Caco-2 (cell line): ENCODE results near the gene RHOBTB1. TPM values are rescaled to one million over a fixed set of nuclear protein-coding genes. Genes with fewer than 3 reads are reported as not detected.

Experiments used
- BruUV-seq: library from RNA; stranded (reverse); fragments of 400-500 nt; replicated peaks from 2 replicates; lab custom pipeline; 2021; lab: Mats Ljungman, UMichigan
- CTCF ChIA-PET: fragments of 300-600 bp; sonication (Branson Sonifier 250); formaldehyde crosslinking; loops from one replicate; lab custom pipeline; 2022; ENCODE audit warnings: antibody characterized with exemption; lab: Charles Lee
- POLR2A ChIA-PET: fragments of 300-600 bp; sonication (Branson Sonifier 250); formaldehyde crosslinking; loops from one replicate; lab custom pipeline; 2022; ENCODE audit warnings: antibody characterized with exemption; lab: Charles Lee
- DNase-seq, 2 experiments: peaks; one replicate each; pipeline versions ENCODE4 v3.0.0 to v3.0.0-alpha.2; 2020 to 2022
- H3K27me3 ChIP-seq: replicated peaks from 2 replicates; pipeline ENCODE4 v1.6.0; 2011; ENCODE audit warnings: low read length; ENCODE audit not compliant: control insufficient read depth, insufficient read depth
- H3K36me3 ChIP-seq: 2 replicates; pipeline ENCODE4 v1.5.1; 2011; ENCODE audit warnings: low read length; ENCODE audit not compliant: control insufficient read depth, insufficient read depth
- H3K4me1 ChIP-seq: fragments of 250-450 bp; sonication (Bioruptor Pico); 2 replicates; pipeline ENCODE4 v1.5.1; 2020; ENCODE audit warnings: mild to moderate bottlenecking
- H3K4me3 ChIP-seq: 2 replicates; pipeline ENCODE4 v1.5.1; 2011; ENCODE audit warnings: low read depth, mild to moderate bottlenecking, control low read depth, low read length
- H3K9me3 ChIP-seq: fragments of 250-450 bp; sonication (Bioruptor Pico); 2 replicates; pipeline ENCODE4 v1.5.1; 2020; ENCODE audit warnings: mild to moderate bottlenecking, moderate library complexity
- H3K27ac Mint-ChIP-seq: one replicate; pipeline ENCODE4 v1.8.0; 2022; ENCODE audit warnings: mixed read lengths; ENCODE audit not compliant: unreplicated experiment
- H3K27me3 Mint-ChIP-seq: one replicate; pipeline ENCODE4 v1.8.0; 2022; ENCODE audit warnings: mixed read lengths; ENCODE audit not compliant: insufficient read depth, unreplicated experiment
- H3K36me3 Mint-ChIP-seq: one replicate; pipeline ENCODE4 v1.8.0; 2022; ENCODE audit warnings: mild to moderate bottlenecking, mixed read lengths; ENCODE audit not compliant: insufficient read depth, unreplicated experiment
- H3K4me1 Mint-ChIP-seq: one replicate; pipeline ENCODE4 v1.8.0; 2022; ENCODE audit warnings: low read depth, mixed read lengths; ENCODE audit not compliant: unreplicated experiment
- H3K4me3 Mint-ChIP-seq: one replicate; pipeline ENCODE4 v1.8.0; 2022; ENCODE audit warnings: mild to moderate bottlenecking, moderate library complexity, mixed read lengths; ENCODE audit not compliant: unreplicated experiment
- H3K9me3 Mint-ChIP-seq: one replicate; pipeline ENCODE4 v1.8.0; 2022; ENCODE audit warnings: mixed read lengths; ENCODE audit not compliant: unreplicated experiment
- intact Hi-C: fragments of 100-400 bp; cut with micrococcal nuclease; formaldehyde crosslinking; loops from one replicate; pipeline ENCODE4 v1.10.0; 2022; ENCODE audit not compliant: unreplicated experiment
- total RNA-seq: library from RNA; stranded (reverse); gene quantifications from 2 replicates; pipeline ENCODE4 v1.2.3, GENCODE V29; 2022
- TF ChIP-seq, protein P1 (sequence below), 2 experiments: fragments of 200-600 bp in 1 of 2; IDR thresholded peaks; 1 replicate in 1 of 2; 2 replicates in 1 of 2; pipeline versions ENCODE4 v1.5.1 to v1.8.0; 2011 to 2022; ENCODE audit warnings: antibody characterized with exemption in 1 of 2, control low read depth in 1 of 2, inconsistent platforms in 1 of 2, low read depth in 1 of 2, low read length in 1 of 2, mild to moderate bottlenecking in 1 of 2, moderate library complexity in 1 of 2; ENCODE audit not compliant: insufficient read depth in 1 of 2, severe bottlenecking in 1 of 2, unreplicated experiment in 1 of 2

RHOBTB1 gene
- total RNA-seq, 1 experiment from 2014 or later, result 19.9 TPM

DNA sequence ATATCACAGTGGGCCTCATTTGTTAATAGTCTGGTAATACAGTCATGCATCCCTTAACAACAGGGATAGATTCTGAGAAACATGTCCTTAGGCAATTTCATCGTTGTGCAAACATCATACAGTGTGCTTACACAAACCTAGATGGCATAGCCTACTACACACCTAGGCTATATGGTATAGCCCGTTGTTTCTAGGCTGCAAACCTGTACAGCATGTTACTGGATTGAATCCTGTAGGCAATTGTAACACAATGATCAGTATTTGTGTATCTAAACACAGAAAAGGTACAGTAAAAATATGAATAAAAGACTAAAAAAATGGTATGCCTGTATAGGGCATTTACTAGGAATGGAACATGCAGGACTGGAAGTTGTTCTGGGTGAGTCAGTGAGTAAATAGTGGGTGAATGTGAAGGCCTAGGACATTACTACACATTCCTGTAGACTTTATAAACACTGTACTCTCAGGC is 12.0 kb upstream of the RHOBTB1 start:
- POLR2A ChIA-PET, result no interaction called here
- no peak overlapping the region for H3K4me3 Mint-ChIP-seq
- H3K9me3 ChIP-seq, result no peaks in the 10 kb centered on the region
- H3K9me3 Mint-ChIP-seq, result no peaks in the 10 kb centered on the region
- H3K36me3 Mint-ChIP-seq, result no peaks in the 10 kb centered on the region
- DNase-seq, result peak in 1 of 2 experiments; percentile 29
- CTCF ChIA-PET, result no interaction called here
- TF ChIP-seq, protein P1, sequence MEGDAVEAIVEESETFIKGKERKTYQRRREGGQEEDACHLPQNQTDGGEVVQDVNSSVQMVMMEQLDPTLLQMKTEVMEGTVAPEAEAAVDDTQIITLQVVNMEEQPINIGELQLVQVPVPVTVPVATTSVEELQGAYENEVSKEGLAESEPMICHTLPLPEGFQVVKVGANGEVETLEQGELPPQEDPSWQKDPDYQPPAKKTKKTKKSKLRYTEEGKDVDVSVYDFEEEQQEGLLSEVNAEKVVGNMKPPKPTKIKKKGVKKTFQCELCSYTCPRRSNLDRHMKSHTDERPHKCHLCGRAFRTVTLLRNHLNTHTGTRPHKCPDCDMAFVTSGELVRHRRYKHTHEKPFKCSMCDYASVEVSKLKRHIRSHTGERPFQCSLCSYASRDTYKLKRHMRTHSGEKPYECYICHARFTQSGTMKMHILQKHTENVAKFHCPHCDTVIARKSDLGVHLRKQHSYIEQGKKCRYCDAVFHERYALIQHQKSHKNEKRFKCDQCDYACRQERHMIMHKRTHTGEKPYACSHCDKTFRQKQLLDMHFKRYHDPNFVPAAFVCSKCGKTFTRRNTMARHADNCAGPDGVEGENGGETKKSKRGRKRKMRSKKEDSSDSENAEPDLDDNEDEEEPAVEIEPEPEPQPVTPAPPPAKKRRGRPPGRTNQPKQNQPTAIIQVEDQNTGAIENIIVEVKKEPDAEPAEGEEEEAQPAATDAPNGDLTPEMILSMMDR (IDR thresholded peaks at IDR 0.05; ENCODE audit: insufficient read depth in 1 of 2, low read depth in 1 of 2, low read length in 1 of 2, severe bottlenecking in 1 of 2, unreplicated experiment in 1 of 2), result no peak
- H3K27ac Mint-ChIP-seq, result no peak overlapping the region
- no TSS peak for BruUV-seq
- peaks cover 7% of the 10 kb centered on the region for H3K4me1 Mint-ChIP-seq
- no peaks in the 10 kb centered on the region for H3K27me3 ChIP-seq
- intact Hi-C loops, result no loop called here
- no peaks in the 10 kb centered on the region for H3K36me3 ChIP-seq
- no peaks in the 10 kb centered on the region for H3K27me3 Mint-ChIP-seq
- no peak overlapping the region for H3K4me3 ChIP-seq
- peaks cover 6% of the 10 kb centered on the region; the same call in 1 of the 2 replicates for H3K4me1 ChIP-seq

DNA sequence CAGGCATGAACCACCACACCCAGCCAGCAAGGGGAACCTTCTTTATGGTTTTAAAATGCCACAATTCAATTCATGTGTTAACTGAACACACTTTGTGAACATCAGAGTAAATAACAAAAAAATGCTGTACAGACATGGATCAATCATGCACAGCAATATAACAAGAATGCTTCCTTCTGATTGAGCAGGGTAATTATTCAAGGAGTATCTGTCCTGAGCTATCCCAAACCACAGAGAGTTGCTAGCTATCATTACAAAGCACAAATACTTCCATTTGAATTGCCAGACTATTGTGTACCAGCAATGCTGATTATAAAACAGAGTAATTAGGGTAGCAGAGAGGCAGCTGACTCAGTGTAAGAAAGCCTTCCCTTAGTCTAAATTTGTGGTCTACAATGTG is 11.3 kb upstream of the RHOBTB1 start:
- H3K4me3 ChIP-seq, result no peak overlapping the region
- no peak overlapping the region for H3K4me3 Mint-ChIP-seq
- peaks cover 6% of the 10 kb centered on the region; the same call in 1 of the 2 replicates for H3K4me1 ChIP-seq
- BruUV-seq, result no TSS peak
- no peaks in the 10 kb centered on the region for H3K9me3 ChIP-seq
- TF ChIP-seq, protein P1 (IDR thresholded peaks at IDR 0.05; ENCODE audit: insufficient read depth in 1 of 2, low read depth in 1 of 2, low read length in 1 of 2, severe bottlenecking in 1 of 2, unreplicated experiment in 1 of 2), result no peak
- peaks cover 7% of the 10 kb centered on the region for H3K4me1 Mint-ChIP-seq
- no peak overlapping the region for H3K27ac Mint-ChIP-seq
- CTCF ChIA-PET, result no interaction called here
- H3K27me3 ChIP-seq, result no peaks in the 10 kb centered on the region
- no peaks in the 10 kb centered on the region for H3K9me3 Mint-ChIP-seq
- POLR2A ChIA-PET, result no interaction called here
- H3K36me3 ChIP-seq, result no peaks in the 10 kb centered on the region
- no peaks in the 10 kb centered on the region for H3K36me3 Mint-ChIP-seq
- DNase-seq, result no peak
- intact Hi-C loops, result no loop called here
- H3K27me3 Mint-ChIP-seq, result no peaks in the 10 kb centered on the region

DNA sequence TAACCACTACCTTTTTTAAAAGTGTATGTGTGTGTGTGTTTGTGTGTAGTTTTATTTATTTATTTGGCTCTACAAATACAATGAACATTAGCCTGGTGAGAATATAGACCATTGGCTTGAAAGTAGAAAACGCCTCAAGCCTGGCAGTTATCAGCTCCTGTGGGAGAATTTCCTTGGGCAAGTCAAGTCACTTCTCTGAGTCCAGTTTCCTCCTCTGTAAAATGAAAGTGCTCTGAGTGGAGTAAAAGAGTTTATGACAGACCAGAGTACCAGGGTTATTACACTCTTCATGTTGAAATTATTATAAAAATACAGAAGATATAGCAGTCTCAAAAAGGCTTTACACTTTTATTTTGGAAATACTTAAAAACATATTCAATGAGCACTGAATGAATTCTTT is 10.1 kb upstream of the RHOBTB1 start:
- Histone ChIP-seq H3K4me1 (peaks cover 6% of the 10 kb centered on the region; the same call in 1 of the 2 replicates), H3K27me3 (no peaks in the 10 kb centered on the region), H3K36me3 (no peaks in the 10 kb centered on the region), H3K4me3 (no peak overlapping the region), H3K9me3 (no peaks in the 10 kb centered on the region)
- H3K4me3 Mint-ChIP-seq, result no peak overlapping the region
- no peak for DNase-seq
- no peaks in the 10 kb centered on the region for H3K36me3 Mint-ChIP-seq
- no peak overlapping the region for H3K27ac Mint-ChIP-seq
- intact Hi-C loops, result no loop called here
- H3K27me3 Mint-ChIP-seq, result no peaks in the 10 kb centered on the region
- BruUV-seq, result no TSS peak
- CTCF ChIA-PET, result no interaction called here
- H3K4me1 Mint-ChIP-seq, result peaks cover 7% of the 10 kb centered on the region
- TF ChIP-seq, protein P1 (IDR thresholded peaks at IDR 0.05; ENCODE audit: insufficient read depth in 1 of 2, low read depth in 1 of 2, low read length in 1 of 2, severe bottlenecking in 1 of 2, unreplicated experiment in 1 of 2), result no peak
- POLR2A ChIA-PET, result no interaction called here
- no peaks in the 10 kb centered on the region for H3K9me3 Mint-ChIP-seq
